GM19099 (cell line): ENCODE results near the gene DOCK7.

Experiments
- POLR2A ChIP-seq: IDR thresholded peaks from 3 replicates; pipeline ENCODE4 v1.6.1; 2011; ENCODE audit warnings: low read depth; ENCODE audit not compliant: insufficient read length; ENCODE audit errors: extremely low read depth

DOCK7 gene

GRCh38 chr1:62706985-62707743 is 19.0 kb upstream of the DOCK7 start:
- no peak for TF ChIP-seq POLR2A

GRCh38 chr1:62693123-62693522 is 4.9 kb upstream of the DOCK7 start:
- no peak for TF ChIP-seq POLR2A

GRCh38 chr1:62691062-62691844 is 3.1 kb upstream of the DOCK7 start:
- TF ChIP-seq POLR2A: no peak

GRCh38 chr1:62689524-62689923 is 1.3 kb upstream of the DOCK7 start:
- TF ChIP-seq POLR2A: no peak

- TF ChIP-seq POLR2A: no peak
Observed at GRCh38 chr1:62688687-62689085, 500 bp upstream of the DOCK7 start.

GRCh38 chr1:62687421-62687902 is 724 bp downstream of the DOCK7 start:
- TF ChIP-seq POLR2A: no peak

- TF ChIP-seq POLR2A: no peak
Observed at GRCh38 chr1:62686822-62687221, 1.4 kb downstream of the DOCK7 start.

GRCh38 chr1:62685431-62685859 is 2.7 kb downstream of the DOCK7 start:
- TF ChIP-seq POLR2A: no peak

- no peak for TF ChIP-seq POLR2A
Observed at GRCh38 chr1:62682531-62682930, 5.7 kb downstream of the DOCK7 start.

GRCh38 chr1:62676611-62677356 is 11.4 kb downstream of the DOCK7 start:
- TF ChIP-seq POLR2A: no peak

GRCh38 chr1:62673629-62674028 is 14.6 kb downstream of the DOCK7 start:
- TF ChIP-seq POLR2A: no peak

- TF ChIP-seq POLR2A: no peak
Observed at GRCh38 chr1:62672029-62672428, 16.2 kb downstream of the DOCK7 start.

- TF ChIP-seq POLR2A: no peak
Observed at GRCh38 chr1:62654744-62655143, 33.4 kb downstream of the DOCK7 start.

- TF ChIP-seq POLR2A: no peak
Observed at GRCh38 chr1:62652387-62652786, 35.8 kb downstream of the DOCK7 start.

GRCh38 chr1:62643283-62643682 is 44.9 kb downstream of the DOCK7 start:
- TF ChIP-seq POLR2A: no peak
